Coronary artery (tissue), 2 donors: ENCODE data around the gene USH1C.

Experiments
- DNase-seq: peaks from one replicate; pipeline ENCODE4 v3.0.0-alpha.2; 2017; ENCODE audit warnings: low spot score
- H3K27ac ChIP-seq, 2 donors: fragments of 200-600 bp; sonication (generic); one replicate each; pipeline ENCODE4 v1.5.1; 2016 to 2019
- H3K4me3 ChIP-seq: fragments of 200-600 bp; sonication (generic); 2 replicates; pipeline ENCODE4 v1.5.1; 2016; ENCODE audit warnings: mild to moderate bottlenecking, moderate library complexity
- TF ChIP-seq, protein P1 (sequence below): fragments of 200-600 bp; sonication (generic); IDR thresholded peaks from one replicate; pipeline ENCODE4 v1.5.1; 2019; ENCODE audit warnings: antibody characterized with exemption

USH1C gene

DNA sequence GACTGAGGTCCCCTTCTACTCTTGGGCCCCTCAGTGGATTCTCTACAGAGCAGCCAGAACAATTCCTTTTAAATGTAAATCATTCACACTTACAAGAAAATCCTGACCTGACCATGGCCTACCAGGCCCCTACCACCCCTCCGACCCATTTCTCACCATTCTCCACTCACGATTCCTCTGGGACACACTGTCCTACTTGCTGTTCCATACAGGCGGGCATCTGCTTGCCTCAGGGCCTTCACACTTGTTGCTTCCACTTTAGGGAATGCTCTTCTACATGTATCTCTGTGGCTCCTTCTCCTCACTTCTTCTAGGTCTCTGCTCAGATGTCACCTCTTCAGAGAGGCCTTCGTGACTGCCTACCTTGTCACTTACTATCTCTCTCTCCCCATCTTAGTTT lies 3.4 kb downstream of the USH1C start:
- no peak overlapping the region for H3K4me3 ChIP-seq
- DNase-seq: no peak
- TF ChIP-seq, protein P1, sequence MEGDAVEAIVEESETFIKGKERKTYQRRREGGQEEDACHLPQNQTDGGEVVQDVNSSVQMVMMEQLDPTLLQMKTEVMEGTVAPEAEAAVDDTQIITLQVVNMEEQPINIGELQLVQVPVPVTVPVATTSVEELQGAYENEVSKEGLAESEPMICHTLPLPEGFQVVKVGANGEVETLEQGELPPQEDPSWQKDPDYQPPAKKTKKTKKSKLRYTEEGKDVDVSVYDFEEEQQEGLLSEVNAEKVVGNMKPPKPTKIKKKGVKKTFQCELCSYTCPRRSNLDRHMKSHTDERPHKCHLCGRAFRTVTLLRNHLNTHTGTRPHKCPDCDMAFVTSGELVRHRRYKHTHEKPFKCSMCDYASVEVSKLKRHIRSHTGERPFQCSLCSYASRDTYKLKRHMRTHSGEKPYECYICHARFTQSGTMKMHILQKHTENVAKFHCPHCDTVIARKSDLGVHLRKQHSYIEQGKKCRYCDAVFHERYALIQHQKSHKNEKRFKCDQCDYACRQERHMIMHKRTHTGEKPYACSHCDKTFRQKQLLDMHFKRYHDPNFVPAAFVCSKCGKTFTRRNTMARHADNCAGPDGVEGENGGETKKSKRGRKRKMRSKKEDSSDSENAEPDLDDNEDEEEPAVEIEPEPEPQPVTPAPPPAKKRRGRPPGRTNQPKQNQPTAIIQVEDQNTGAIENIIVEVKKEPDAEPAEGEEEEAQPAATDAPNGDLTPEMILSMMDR: no peak
- H3K27ac ChIP-seq: no peak overlapping the region

DNA sequence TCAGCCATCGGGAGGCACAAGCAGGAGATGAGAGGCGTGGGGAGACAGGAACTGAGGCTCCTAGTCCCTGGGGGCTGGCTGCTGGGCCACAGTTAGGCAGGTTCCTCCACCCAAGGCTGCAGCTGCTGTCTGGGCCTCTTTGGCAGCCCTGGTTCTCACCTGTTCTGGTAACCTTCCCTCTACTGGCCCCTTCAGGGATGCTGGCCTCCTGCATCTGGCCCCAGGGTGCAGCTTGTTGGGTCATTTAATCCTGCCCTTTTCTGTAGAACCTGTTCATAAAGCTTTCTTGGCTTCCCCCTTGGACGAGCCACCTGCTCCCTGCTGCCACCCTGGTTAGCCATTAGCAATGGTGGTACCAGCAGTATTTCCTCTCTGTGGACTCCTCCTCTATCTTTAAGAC lies 5.5 kb downstream of the USH1C start:
- no peak overlapping the region for H3K4me3 ChIP-seq
- DNase-seq: no peak
- TF ChIP-seq, protein P1: no peak
- no peak overlapping the region for H3K27ac ChIP-seq

DNA sequence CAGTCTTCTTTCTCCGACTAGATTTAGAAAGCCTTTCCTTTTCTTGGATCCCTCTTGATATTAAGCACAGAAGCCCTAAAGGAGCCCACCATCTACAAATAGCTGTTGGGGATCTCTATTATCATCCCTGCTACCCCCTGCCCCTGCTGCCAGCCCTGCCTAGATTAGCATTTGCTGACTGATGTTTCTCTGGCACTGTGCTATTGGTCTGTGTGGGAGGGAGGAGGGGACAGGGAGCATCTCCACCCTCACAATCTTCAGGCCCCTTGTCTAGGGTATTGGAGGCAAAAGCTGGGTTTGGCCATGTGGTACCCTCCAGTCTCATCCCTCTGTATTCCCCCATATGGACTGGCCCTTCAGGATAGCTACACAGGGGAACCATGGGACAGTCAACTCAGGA lies 6.2 kb downstream of the USH1C start:
- no peak for DNase-seq
- H3K4me3 ChIP-seq: no peak overlapping the region
- H3K27ac ChIP-seq: no peak overlapping the region
- TF ChIP-seq, protein P1: no peak

DNA sequence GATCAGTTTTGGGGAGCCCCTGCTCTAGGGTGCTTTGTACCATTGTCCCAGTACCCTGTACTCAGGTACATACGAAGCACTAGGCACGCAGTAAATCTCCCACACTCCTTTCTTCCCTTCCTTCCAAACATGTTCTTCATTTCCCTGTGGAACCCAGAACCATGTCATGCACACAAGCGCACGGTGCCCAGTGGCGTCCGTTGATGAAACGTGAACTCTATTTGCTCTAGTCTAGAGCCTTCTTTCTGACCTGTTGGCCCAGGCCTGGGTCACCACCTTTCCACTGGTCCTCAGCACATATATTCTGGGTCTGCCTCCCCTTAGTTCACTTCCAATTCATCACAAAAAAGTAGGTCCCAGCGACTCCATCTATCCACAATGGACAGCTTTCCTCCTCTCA lies 7.0 kb downstream of the USH1C start:
- DNase-seq: no peak
- TF ChIP-seq, protein P1: no peak
- no peak overlapping the region for H3K4me3 ChIP-seq

DNA sequence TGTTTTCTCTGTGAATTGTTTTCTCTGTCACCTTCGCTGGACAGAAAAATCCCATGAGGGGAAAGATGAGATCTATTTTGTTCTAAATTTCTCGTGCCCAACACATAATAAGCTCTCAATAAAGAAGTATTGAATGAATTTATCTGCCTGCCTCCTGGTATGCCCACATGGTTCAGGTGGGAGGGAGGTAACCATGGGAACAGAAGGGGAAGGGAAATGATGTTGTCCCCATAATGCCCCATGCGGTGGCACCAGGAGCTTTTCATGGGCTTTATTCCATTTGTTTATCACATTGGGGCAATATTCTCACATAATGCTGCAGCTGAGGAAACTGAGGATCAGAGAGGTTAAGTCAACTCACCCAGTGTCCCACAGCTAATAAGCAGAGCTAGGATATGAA lies 8.7 kb downstream of the USH1C start:
- TF ChIP-seq, protein P1: no peak
- Histone ChIP-seq H3K4me3 (no peak overlapping the region), H3K27ac (no peak overlapping the region)
- DNase-seq: no peak

More for the DNA sequence above, 7.0 kb downstream of the USH1C start:
- H3K27ac ChIP-seq: no peak overlapping the region

DNA sequence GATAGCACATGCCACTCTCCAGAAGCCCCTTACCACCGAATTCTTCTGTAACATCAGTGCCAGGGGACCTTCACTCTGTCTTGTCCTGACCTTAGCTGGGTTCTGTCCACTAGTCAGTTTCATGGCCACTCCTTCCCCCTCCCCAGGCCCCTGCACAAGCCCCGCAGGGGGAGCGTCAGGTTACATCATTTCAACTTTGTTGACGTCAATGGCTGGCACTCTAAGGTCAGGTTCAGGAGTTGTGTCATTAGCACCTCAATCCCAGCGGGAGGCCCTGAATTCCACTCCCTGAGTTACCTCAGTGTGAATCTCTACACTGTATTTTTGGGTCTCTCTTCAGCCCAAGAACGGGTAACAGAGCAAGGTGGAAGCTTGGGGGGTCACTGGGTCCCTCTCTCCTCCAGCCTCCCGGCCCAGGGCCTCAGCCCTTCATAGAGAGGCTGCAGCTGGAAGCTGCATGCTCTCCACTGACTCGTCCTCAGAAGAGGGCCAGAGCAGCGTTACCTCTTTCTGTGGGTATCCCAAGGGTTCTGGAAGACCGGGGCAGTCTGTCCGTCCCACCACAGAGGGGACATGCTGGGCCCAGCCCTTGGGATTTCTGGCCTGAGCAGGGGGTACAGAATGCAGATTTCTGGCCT lies 10.3 kb downstream of the USH1C start:
- TF ChIP-seq, protein P1: no peak
- DNase-seq: no peak
- Histone ChIP-seq H3K4me3 (no peak overlapping the region), H3K27ac (no peak overlapping the region)

DNA sequence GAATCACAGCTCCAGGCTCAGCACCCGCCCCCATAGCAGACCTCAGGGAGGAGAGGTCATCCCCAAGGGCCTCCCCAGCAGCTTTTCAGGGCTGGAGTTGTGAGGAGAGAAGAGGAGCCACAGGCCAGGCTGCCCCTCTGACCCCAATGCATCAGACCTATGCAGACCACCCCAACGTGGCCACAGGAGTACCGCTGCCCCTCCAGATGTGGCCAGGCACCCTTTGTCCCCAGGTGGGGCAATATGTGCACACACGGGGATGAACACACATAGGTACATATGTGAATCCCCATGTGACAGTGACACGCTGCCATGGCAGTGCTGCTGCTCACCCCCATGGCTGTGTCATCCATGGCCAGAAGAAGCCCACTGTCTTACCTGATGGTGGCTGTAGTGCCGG lies 10.9 kb downstream of the USH1C start:
- TF ChIP-seq, protein P1: no peak
- no peak for DNase-seq
- H3K27ac ChIP-seq: no peak overlapping the region
- H3K4me3 ChIP-seq: no peak overlapping the region
